GM21367 (cell line): ENCODE data around the gene THBS3.
A peak's percentile ranks its signal among the peaks of the same experiment; 100 is the strongest.
"Not testable (repeated sequence)": the region's sequence is repeated elsewhere in the genome, so short reads cannot be mapped to it uniquely, and the experiment has no call there.

Source experiments
- ATAC-seq: cut with Tn5 transposase; IDR thresholded peaks from one replicate; pipeline ENCODE4 v1.9.1; 2021; ENCODE audit not compliant: unreplicated experiment

THBS3 gene

GRCh38 chr1:155235375-155235774 is 27.7 kb upstream of the THBS3 start:
- not testable (repeated sequence) for ATAC-seq

- ATAC-seq, result not testable (repeated sequence)
Measured at GRCh38 chr1:155233502-155233901, 25.8 kb upstream of the THBS3 start.

GRCh38 chr1:155232001-155232978 is 24.6 kb upstream of the THBS3 start:
- ATAC-seq, result not testable (repeated sequence)

- ATAC-seq, result not testable (repeated sequence)
Measured at GRCh38 chr1:155231302-155231701, 23.6 kb upstream of the THBS3 start.

GRCh38 chr1:155228096-155228427 is 20.4 kb upstream of the THBS3 start:
- no peak for ATAC-seq

GRCh38 chr1:155227261-155228095 is 19.8 kb upstream of the THBS3 start:
- peak; percentile 77 for ATAC-seq

- peak; percentile 7 for ATAC-seq
Measured at GRCh38 chr1:155226910-155227260, 19.2 kb upstream of the THBS3 start.

- ATAC-seq, result peak; percentile 34
Measured at GRCh38 chr1:155226188-155226909, 18.7 kb upstream of the THBS3 start.

- ATAC-seq, result not testable (repeated sequence)
Measured at GRCh38 chr1:155225404-155225759, 17.7 kb upstream of the THBS3 start.

GRCh38 chr1:155223047-155223446 is 15.3 kb upstream of the THBS3 start:
- no peak for ATAC-seq

- ATAC-seq, result not testable (repeated sequence)
Measured at GRCh38 chr1:155220211-155220965, 12.7 kb upstream of the THBS3 start.

GRCh38 chr1:155219592-155220031 is 11.9 kb upstream of the THBS3 start:
- ATAC-seq, result no peak

- ATAC-seq, result no peak
Measured at GRCh38 chr1:155218854-155219591, 11.3 kb upstream of the THBS3 start.

GRCh38 chr1:155214702-155215101 is 7.0 kb upstream of the THBS3 start:
- ATAC-seq, result not testable (repeated sequence)

GRCh38 chr1:155212051-155212440 is 4.3 kb upstream of the THBS3 start:
- not testable (repeated sequence) for ATAC-seq

- not testable (repeated sequence) for ATAC-seq
Measured at GRCh38 chr1:155211381-155212050, 3.8 kb upstream of the THBS3 start.

GRCh38 chr1:155210314-155211104 is 2.8 kb upstream of the THBS3 start:
- no peak for ATAC-seq

- ATAC-seq, result no peak
Measured at GRCh38 chr1:155209312-155209721, 1.6 kb upstream of the THBS3 start.
